ENCODE results near the gene HACD2. TPM values are rescaled to one million over a fixed set of nuclear protein-coding genes. Genes with fewer than 3 reads are reported as not detected.

The HACD2 gene
- total and polyA plus RNA-seq, 9 of the 15 experiments (the other 6 are each of a cell fraction or from before 2014, with no cell fraction given), result 1.3 to 10.5 (median 3.8) TPM

- TF ChIP-seq ZFP36 (IDR thresholded peaks at IDR 0.05; ENCODE audit: low read depth, low read length, partially characterized antibody) (no peak), MYC (IDR thresholded peaks at IDR 0.05; ENCODE audit: low read depth, low read length) (no peak), MYC (CRISPR knock-in tag; IDR thresholded peaks at IDR 0.05; ENCODE audit: borderline replicate concordance, low read depth) (no peak), FOSL1 (tag; conservative IDR thresholded peaks at IDR 0.05) (peak; percentile 70), NCOA4 (IDR thresholded peaks at IDR 0.05; ENCODE audit: partially characterized antibody) (no peak), ZNF41 (CRISPR knock-in tag; conservative IDR thresholded peaks at IDR 0.05) (no peak), MLX (CRISPR knock-in tag; conservative IDR thresholded peaks at IDR 0.05) (no peak), ZNF165 (CRISPR knock-in tag; IDR thresholded peaks at IDR 0.05; ENCODE audit: borderline replicate concordance) (no peak), IRF2 (CRISPR knock-in tag; IDR thresholded peaks at IDR 0.05) (no peak), ILF3 (IDR thresholded peaks at IDR 0.05; ENCODE audit: borderline replicate concordance) (no peak), SP1 (CRISPR knock-in tag; IDR thresholded peaks at IDR 0.05) (no peak), NR2C1 (IDR thresholded peaks at IDR 0.05) (no peak), NR2C1 (tag; IDR thresholded peaks at IDR 0.05) (0 out of 2 replicates have a peak, but pooled peaks have one; percentile 9), JUND (IDR thresholded peaks at IDR 0.05; ENCODE audit: borderline replicate concordance, low read depth, low read length) (peak; percentile 91), JUND (tag; IDR thresholded peaks at IDR 0.05; ENCODE audit: borderline replicate concordance, low read depth, low read length) (peak; percentile 89; the same call in 1 of the 3 replicates), ZNF197 (CRISPR knock-in tag; IDR thresholded peaks at IDR 0.05; ENCODE audit: low read depth) (no peak), SMARCA4 (IDR thresholded peaks at IDR 0.05) (0 out of 2 replicates have a peak, but pooled peaks have one; percentile 26), ZBTB8A (IDR thresholded peaks at IDR 0.05; ENCODE audit: partially characterized antibody) (no peak), JUN (IDR thresholded peaks at IDR 0.05; ENCODE audit: borderline replicate concordance, low read depth, low read length) (peak; percentile 16; the same call in 1 of the 2 replicates), JUN (CRISPR knock-in tag; IDR thresholded peaks at IDR 0.05; ENCODE audit: borderline replicate concordance) (no peak), ESRRA (IDR thresholded peaks at IDR 0.05; ENCODE audit: borderline replicate concordance, low read depth) (peak; percentile 89), TGIF2 (CRISPR knock-in tag; IDR thresholded peaks at IDR 0.05) (no peak), ZNF324 (CRISPR knock-in tag; IDR thresholded peaks at IDR 0.05) (no peak), ZNF695 (CRISPR knock-in tag; IDR thresholded peaks at IDR 0.05) (no peak), FOXJ2 (tag; IDR thresholded peaks at IDR 0.05) (no peak), ATF3 (IDR thresholded peaks at IDR 0.05) (peak; percentile 81), ATF3 (CRISPR knock-in tag; conservative IDR thresholded peaks at IDR 0.05) (no peak), FOS (IDR thresholded peaks at IDR 0.05; ENCODE audit: extremely low read depth, insufficient read length) (peak; percentile 15)
Measured at GRCh38 chr3:123605789-123606234, 21.0 kb upstream of the HACD2 start (continued).
